SK-N-MC (cell line): ENCODE measurements around the gene COL10A1.

Source experiments
- EZH2 ChIP-seq: fragments of 200-600 bp; sonication (generic); IDR thresholded peaks from one replicate; pipeline ENCODE4 v1.6.1; 2017; ENCODE audit warnings: antibody characterized with exemption
- POLR2AphosphoS5 ChIP-seq: IDR thresholded peaks from 2 replicates; pipeline ENCODE4 v1.6.1; 2012; ENCODE audit warnings: mild to moderate bottlenecking, low read depth, low read length, borderline replicate concordance

- TF ChIP-seq EZH2 (no peak), POLR2AphosphoS5 (no peak)
These were observed 11.0 kb upstream of the COL10A1 start for GRCh38 chr6:116136933-116137340.
